A549 (cell line): ENCODE measurements around the gene U2SURP. TPM values are rescaled to one million over a fixed set of nuclear protein-coding genes. Genes with fewer than 3 reads are reported as not detected.

Experiments used
- ATAC-seq, 2 experiments: fragments of 200-7000 bp in 1 of 2; fragments of >200 bp in 1 of 2; cut with Nextera tagmentation in 1 of 2; cut with Tn5 transposase in 1 of 2; 3 replicates each; pipeline versions ENCODE4 v1.8.0 to v1.9.1; 2018 to 2020; ENCODE audit warnings: mild to moderate bottlenecking in 1 of 2, moderate library complexity in 1 of 2
- CTCF ChIA-PET: fragments of 300-600 bp; sonication (Branson Sonifier 250); formaldehyde crosslinking; extraction: SDS; loops from one replicate; lab custom pipeline; 2021; ENCODE audit warnings: antibody characterized with exemption, inconsistent platforms; lab: Yijun Ruan, JAX
- POLR2A ChIA-PET: fragments of 350-600 bp; formaldehyde crosslinking; extraction: SDS; loops from one replicate; lab custom pipeline; 2021; ENCODE audit warnings: antibody characterized with exemption, inconsistent platforms; lab: Yijun Ruan, JAX
- DNase-seq, 2 experiments: peaks; one replicate each; pipeline versions ENCODE4 v3.0.0 to v3.0.0-alpha.2; 2011 to 2016; ENCODE audit warnings: low read depth in 1 of 2, low spot score in 1 of 2
- FAIRE-seq: peaks from 2 replicates; lab custom pipeline; 2011; peaks lifted over from hg19 to GRCh38; lab: Jason Lieb, UNC
- H3K27ac ChIP-seq, 2 experiments: fragments of >200 bp; sonication (Bioruptor Twin); formaldehyde crosslinking; 3 replicates each; pipeline ENCODE4 v1.5.1; 2016 to 2017
- H3K4me1 ChIP-seq: fragments of >200 bp; sonication (Bioruptor Twin); formaldehyde crosslinking; 3 replicates; pipeline ENCODE4 v1.6.1; 2016
- H3K4me2 ChIP-seq: fragments of >200 bp; sonication (Bioruptor Twin); formaldehyde crosslinking; 3 replicates; pipeline ENCODE4 v1.6.1; 2016
- H3K4me3 ChIP-seq: fragments of >200 bp; sonication (Bioruptor Twin); formaldehyde crosslinking; 3 replicates; pipeline ENCODE4 v1.5.1; 2016
- H3K9me3 ChIP-seq: fragments of >200 bp; sonication (Bioruptor Twin); formaldehyde crosslinking; 3 replicates; pipeline ENCODE4 v1.6.1; 2016
- CBX2 ChIP-seq: fragments of 200-600 bp; sonication (generic); IDR thresholded peaks from 2 replicates; pipeline ENCODE4 v1.6.1; 2016; ENCODE audit warnings: low read depth, mild to moderate bottlenecking, borderline replicate concordance
- CBX8 ChIP-seq: fragments of 200-600 bp; sonication (generic); IDR thresholded peaks from 2 replicates; pipeline ENCODE4 v1.6.1; 2016
- CEBPB ChIP-seq, 2 experiments: fragments of >200 bp in 1 of 2; sonication (Bioruptor Twin) in 1 of 2; formaldehyde crosslinking in 1 of 2; IDR thresholded peaks; 2 replicates each; pipeline ENCODE4 v1.6.1; 2012 to 2016
- CHD2 ChIP-seq: fragments of 150-350 bp; IDR thresholded peaks from 2 replicates; pipeline ENCODE4 v1.6.1; 2014; ENCODE audit warnings: low read length; ENCODE audit not compliant: partially characterized antibody
- CTCF ChIP-seq: fragments of >200 bp; sonication (Bioruptor Twin); formaldehyde crosslinking; IDR thresholded peaks from 3 replicates; pipeline ENCODE4 v1.5.1; 2016
- E2F6 ChIP-seq: IDR thresholded peaks from 2 replicates; pipeline ENCODE4 v1.6.1; 2012; ENCODE audit warnings: low read depth, borderline replicate concordance
- HDAC2 ChIP-seq: fragments of 200-600 bp; sonication (generic); IDR thresholded peaks from 2 replicates; pipeline ENCODE4 v1.6.1; 2016
- HES2 ChIP-seq: fragments of >200 bp; sonication (Bioruptor Twin); formaldehyde crosslinking; IDR thresholded peaks from 2 replicates; pipeline ENCODE4 v1.6.1; 2016
- HEYL ChIP-seq: fragments of 250-450 bp; sonication (Bioruptor Pico); IDR thresholded peaks from 2 replicates; pipeline ENCODE4 v1.8.0; 2021; ENCODE audit warnings: mild to moderate bottlenecking, moderate library complexity
- HOXB13 ChIP-seq: fragments of 250-450 bp; sonication (Bioruptor Pico); IDR thresholded peaks from 2 replicates; pipeline ENCODE4 v1.5.0; 2020; ENCODE audit warnings: low read depth, mild to moderate bottlenecking, moderate library complexity
- KDM5A ChIP-seq: fragments of 200-600 bp; sonication (generic); IDR thresholded peaks from 2 replicates; pipeline ENCODE4 v1.6.1; 2016; ENCODE audit warnings: antibody characterized with exemption, mild to moderate bottlenecking
- MYC ChIP-seq: IDR thresholded peaks from 2 replicates; pipeline ENCODE4 v1.6.1; 2012; ENCODE audit warnings: mild to moderate bottlenecking, inconsistent platforms, low read length, improper control_type of control experiment, borderline replicate concordance
- NFE2L2 ChIP-seq: fragments of 150-350 bp; conservative IDR thresholded peaks from 2 replicates; pipeline ENCODE4 v1.6.1; 2014; ENCODE audit warnings: low read length
- NPAS2 ChIP-seq: fragments of 250-450 bp; sonication (Bioruptor Pico); IDR thresholded peaks from 2 replicates; pipeline ENCODE4 v1.8.0; 2022; ENCODE audit warnings: mild to moderate bottlenecking, moderate library complexity, borderline replicate concordance
- PBX3 ChIP-seq: IDR thresholded peaks from 2 replicates; pipeline ENCODE4 v1.6.1; 2012
- PHF8 ChIP-seq: fragments of 200-600 bp; sonication (generic); IDR thresholded peaks from 2 replicates; pipeline ENCODE4 v1.6.1; 2016; ENCODE audit warnings: low read depth, mild to moderate bottlenecking, antibody characterized with exemption, moderate library complexity, borderline replicate concordance
- POLR2AphosphoS2 ChIP-seq: conservative IDR thresholded peaks from 2 replicates; pipeline ENCODE4 v1.6.1; 2012; ENCODE audit warnings: low read length, improper control_type of control experiment, inconsistent platforms
- REST ChIP-seq: fragments of 200-600 bp; sonication (generic); IDR thresholded peaks from 2 replicates; pipeline ENCODE4 v1.6.1; 2016; ENCODE audit warnings: antibody characterized with exemption, mild to moderate bottlenecking, moderate library complexity
- TP53 ChIP-seq: fragments of 250-450 bp; sonication (Bioruptor Pico); IDR thresholded peaks from 2 replicates; pipeline ENCODE4 v1.5.0; 2021; ENCODE audit warnings: mild to moderate bottlenecking, moderate library complexity
- USF2 ChIP-seq: fragments of 450-650 bp; IDR thresholded peaks from 2 replicates; pipeline ENCODE4 v1.6.1; 2014; ENCODE audit warnings: antibody characterized with exemption
- ZC3H11A ChIP-seq: fragments of 450-650 bp; IDR thresholded peaks from 2 replicates; pipeline ENCODE4 v1.6.1; 2014; ENCODE audit warnings: antibody characterized with exemption, mild to moderate bottlenecking
- ZNF302 ChIP-seq: fragments of 250-450 bp; sonication (Bioruptor Pico); IDR thresholded peaks from 2 replicates; pipeline ENCODE4 v1.9.0; 2021; ENCODE audit warnings: inconsistent platforms, mild to moderate bottlenecking, moderate library complexity
- WGBS: methylation state at CpG from one replicate; pipeline ENCODE4 v1.1.6; 2017; ENCODE audit errors: missing lambda C conversion rate; 5-methylcytosine and 5-hydroxymethylcytosine counted together
- polyA plus RNA-seq, 4 experiments: library from polyadenylated mRNA; depleted of rRNA in 3 of 4; stranded (reverse); fragments of >200 nt; fragmentation: RNase III in 1 of 4; extraction: RNeasy Plus Mini Kit Qiagen cat#74134 plus additional on column Dnase treatment in 1 of 4; gene quantifications; 2 replicates in 3 of 4; 3 replicates in 1 of 4; pipeline ENCODE4 v1.2.3, GENCODE V29; 2011 to 2017

The U2SURP gene
- polyA plus RNA-seq, 2 of the 4 experiments (the other 2 are of a cell fraction) = 90.1 to 166 TPM

GRCh38 chr3:143090486-143090885, 89.1 kb downstream of the U2SURP start:
- FAIRE-seq (no peak), DNase-seq (no peak), ATAC-seq (peak; percentile 19 to 48; a peak in 3 of 6 replicates)
- no peaks in the 10 kb centered on the region for H3K9me3 ChIP-seq
- H3K4me2 ChIP-seq = no peak overlapping the region
- ChIA-PET CTCF (no interaction called here), POLR2A (no interaction called here)
- no peak overlapping the region for H3K27ac ChIP-seq
- no peaks in the 10 kb centered on the region for H3K4me1 ChIP-seq
- no peak overlapping the region for H3K4me3 ChIP-seq
- 25% methylated on average over 5 of the region's 5 CpGs for WGBS
- TF ChIP-seq ZC3H11A = no peak
- TF ChIP-seq E2F6 = no peak
- TF ChIP-seq HEYL (CRISPR knock-in tag) = no peak
- TF ChIP-seq KDM5A = no peak
- TF ChIP-seq NPAS2 (CRISPR knock-in tag) = no peak
- no peak for TF ChIP-seq CHD2
- no peak for TF ChIP-seq MYC
- TF ChIP-seq HDAC2 = no peak
- no peak for TF ChIP-seq HES2
- TF ChIP-seq REST = no peak
- TF ChIP-seq USF2 = no peak
- no peak for TF ChIP-seq HOXB13
- TF ChIP-seq PBX3 = no peak
- no peak for TF ChIP-seq POLR2AphosphoS2
- TF ChIP-seq NFE2L2 = no peak
- TF ChIP-seq CEBPB (IDR thresholded peaks at IDR 0.05) = no peak
- TF ChIP-seq CBX2 = no peak
- TF ChIP-seq, all 56 proteins: peak for 0

- Histone ChIP-seq H3K4me1 (no peaks in the 10 kb centered on the region), H3K4me3 (no peak overlapping the region), H3K4me2 (no peak overlapping the region), H3K9me3 (no peaks in the 10 kb centered on the region; the same call in 2 of the 3 replicates), H3K27ac (no peak overlapping the region)
- no peak for ATAC-seq
- ChIA-PET POLR2A (no interaction called here), CTCF (no interaction called here)
- DNase-seq = no peak
- 67% methylated on average over 9 of the region's 9 CpGs for WGBS
- FAIRE-seq = no peak
- TF ChIP-seq PBX3 = no peak
- TF ChIP-seq ZNF302 = no peak
- TF ChIP-seq PHF8 = no peak
- no peak for TF ChIP-seq CHD2
- TF ChIP-seq TP53 = no peak
- TF ChIP-seq HOXB13 = no peak
- TF ChIP-seq E2F6 = no peak
- TF ChIP-seq CTCF = no peak
- no peak for TF ChIP-seq CBX8
Observed at GRCh38 chr3:143090976-143091837, 89.8 kb downstream of the U2SURP start.
